ENCODE results near the gene ZNF511. TPM values are rescaled to one million over a fixed set of nuclear protein-coding genes. Genes with fewer than 3 reads are reported as not detected.

ZNF511 gene
- total RNA-seq, 4 donors from 2014 or later: 17.2 to 29.0 (median 25.3) TPM

- TF ChIP-seq CTCF (IDR thresholded peaks at IDR 0.05; ENCODE audit: low read depth): no peak
Observed at GRCh38 chr10:133326745-133327650, 18.3 kb downstream of the ZNF511 start.

DNA sequence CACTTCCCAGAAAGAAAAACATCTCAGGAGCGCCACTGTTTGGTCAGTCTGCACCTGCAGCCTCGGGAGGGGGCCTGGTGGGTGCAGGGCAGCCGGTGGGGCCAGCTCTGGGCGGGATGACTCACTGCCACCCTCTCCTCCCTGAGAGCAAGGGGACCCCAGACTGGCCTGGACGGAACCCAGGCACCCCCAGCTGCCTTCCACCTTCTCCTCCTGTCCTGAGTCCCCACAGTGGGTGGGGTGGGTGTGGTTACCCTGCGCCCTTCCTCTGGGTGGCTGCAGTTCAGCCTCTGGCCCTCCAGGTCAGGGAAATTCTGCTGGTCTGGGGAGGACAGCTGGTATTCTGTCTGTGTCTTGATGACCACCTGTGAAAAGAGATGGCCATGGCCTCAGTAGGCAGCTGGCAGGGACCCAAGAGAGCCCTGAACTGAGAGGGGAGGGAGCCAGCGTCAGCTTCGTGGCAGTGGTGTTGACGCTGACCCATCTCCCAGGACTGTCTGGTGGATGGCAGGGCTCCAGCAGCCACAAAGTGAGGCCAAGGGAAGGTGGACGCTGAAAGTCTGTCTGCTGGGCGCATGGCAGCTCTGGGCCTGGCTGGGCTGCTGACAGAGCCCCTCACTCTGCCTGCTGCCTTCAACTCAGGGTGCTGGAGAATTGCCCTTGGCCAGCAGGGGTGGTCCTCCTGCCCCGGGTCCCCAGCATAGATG, 19.1 kb downstream of the ZNF511 start:
- TF ChIP-seq CTCF (IDR thresholded peaks at IDR 0.05; ENCODE audit: low read depth): no peak

- no peak for TF ChIP-seq CTCF (IDR thresholded peaks at IDR 0.05; ENCODE audit: low read depth)
Observed at GRCh38 chr10:133328358-133329343, 19.9 kb downstream of the ZNF511 start.

DNA sequence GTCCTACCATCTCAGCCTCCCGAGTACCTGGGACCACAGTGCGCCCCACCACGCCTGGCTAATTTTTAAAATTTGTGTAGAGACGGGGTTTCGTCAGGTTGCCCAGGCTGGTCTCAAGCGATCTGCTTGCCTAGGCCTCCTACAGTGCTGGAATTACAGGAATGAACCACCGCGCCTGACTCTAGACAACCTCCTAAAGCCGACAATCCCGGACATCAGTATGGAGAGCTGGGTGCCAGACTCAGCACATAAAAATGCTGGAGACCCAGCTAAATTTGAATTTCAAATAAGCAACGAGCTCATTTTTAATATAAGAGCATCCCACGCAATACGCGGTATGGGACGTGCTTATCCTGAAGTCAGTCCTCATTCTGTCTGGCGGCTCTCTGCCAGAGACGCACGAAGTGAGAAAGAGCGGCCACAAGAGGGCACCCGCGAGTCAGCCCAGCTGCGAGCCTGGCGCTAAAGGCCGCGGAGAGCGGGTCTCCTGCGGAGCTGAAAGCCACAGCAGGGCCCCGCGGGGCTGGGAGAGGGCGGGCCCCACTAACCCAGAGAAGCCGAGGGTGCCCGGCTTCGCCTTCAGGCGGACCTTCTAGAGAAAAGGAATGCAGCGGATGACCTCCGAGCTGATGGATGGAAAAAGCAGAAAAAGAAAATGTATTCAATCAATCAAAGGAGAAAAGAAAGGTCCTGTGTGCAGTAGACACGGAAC, 20.9 kb downstream of the ZNF511 start:
- no peak for TF ChIP-seq CTCF (IDR thresholded peaks at IDR 0.05; ENCODE audit: low read depth)

GRCh38 chr10:133332936-133333699, 24.4 kb downstream of the ZNF511 start:
- TF ChIP-seq CTCF (IDR thresholded peaks at IDR 0.05; ENCODE audit: low read depth): no peak

Data from subcutaneous adipose tissue (tissue), 4 donors.